Measurements from ENCODE around the gene DLG5. TPM values are rescaled to one million over a fixed set of nuclear protein-coding genes. Genes with fewer than 3 reads are reported as not detected.

The DLG5 gene
- total and polyA plus RNA-seq, 2 experiments from 2014 or later = 15.5 to 29.3 TPM

GRCh38 chr10:77892021-77892739 lies 34.4 kb downstream of the DLG5 start:
- no peak for TF ChIP-seq CTCF (IDR thresholded peaks at IDR 0.05; ENCODE audit: poor library complexity)
- no peak for TF ChIP-seq EZH2phosphoT487 (IDR thresholded peaks at IDR 0.05; ENCODE audit: low read depth, severe bottlenecking, unreplicated experiment)
- no peak for TF ChIP-seq EZH2 (IDR thresholded peaks at IDR 0.05; ENCODE audit: borderline replicate concordance)
- Histone ChIP-seq H3K27ac (no peak overlapping the region), H3K36me3 (replicated peaks; ENCODE audit: insufficient read depth, low read depth) (no peaks in the 10 kb centered on the region), H4K20me1 (ENCODE audit: insufficient read depth, poor library complexity, severe bottlenecking) (peaks cover 53% of the 10 kb centered on the region), H3K79me2 (peaks cover 86% of the 10 kb centered on the region), H3K4me1 (ENCODE audit: insufficient read depth) (peaks cover 35% of the 10 kb centered on the region), H3K27me3 (no peaks in the 10 kb centered on the region), H3K9me2 (replicated peaks; ENCODE audit: insufficient read depth) (no peaks in the 10 kb centered on the region), H3K9me3 (ENCODE audit: low read depth) (no peaks in the 10 kb centered on the region), H2AFZ (no peak overlapping the region), H3K4me3 (no peak overlapping the region), H3K4me2 (no peak overlapping the region)
- 82% methylated on average over 8 of the region's 8 CpGs for WGBS (ENCODE audit: low lambda C conversion rate, missing lambda C conversion rate)
- DNase-seq (ENCODE audit: low spot score) = no peak

GRCh38 chr10:77890097-77890496 lies 36.5 kb downstream of the DLG5 start:
- Histone ChIP-seq H3K4me1 (ENCODE audit: insufficient read depth) (peaks cover 43% of the 10 kb centered on the region), H2AFZ (no peak overlapping the region), H3K9me2 (replicated peaks; ENCODE audit: insufficient read depth) (no peaks in the 10 kb centered on the region), H4K20me1 (ENCODE audit: insufficient read depth, poor library complexity, severe bottlenecking) (peaks cover 70% of the 10 kb centered on the region), H3K36me3 (replicated peaks; ENCODE audit: insufficient read depth, low read depth) (no peaks in the 10 kb centered on the region), H3K9me3 (ENCODE audit: low read depth) (no peaks in the 10 kb centered on the region), H3K79me2 (peaks cover 86% of the 10 kb centered on the region), H3K4me3 (no peak overlapping the region), H3K27me3 (no peaks in the 10 kb centered on the region), H3K27ac (peak overlapping the region; percentile 89), H3K4me2 (no peak overlapping the region)
- no peak for DNase-seq (ENCODE audit: low spot score)
- 75% methylated on average over 7 of the region's 7 CpGs for WGBS (ENCODE audit: low lambda C conversion rate, missing lambda C conversion rate)
- TF ChIP-seq EZH2phosphoT487 (IDR thresholded peaks at IDR 0.05; ENCODE audit: low read depth, severe bottlenecking, unreplicated experiment) (no peak), CTCF (IDR thresholded peaks at IDR 0.05; ENCODE audit: poor library complexity) (peak; percentile 13)

- Histone ChIP-seq H4K20me1 (ENCODE audit: insufficient read depth, poor library complexity, severe bottlenecking) (peaks cover 70% of the 10 kb centered on the region), H3K4me2 (peak overlapping the region; percentile 26)
Measured at GRCh38 chr10:77889277-77889903, 37.2 kb downstream of the DLG5 start.

More at GRCh38 chr10:77889277-77889903, 37.2 kb downstream of the DLG5 start:
- WGBS (ENCODE audit: low lambda C conversion rate, missing lambda C conversion rate) = 39% methylated on average over 8 of the region's 8 CpGs
- Histone ChIP-seq H3K36me3 (replicated peaks; ENCODE audit: insufficient read depth, low read depth) (no peaks in the 10 kb centered on the region), H3K4me3 (no peak overlapping the region), H3K9me2 (replicated peaks; ENCODE audit: insufficient read depth) (no peaks in the 10 kb centered on the region), H3K27me3 (no peaks in the 10 kb centered on the region), H2AFZ (no peak overlapping the region), H3K9me3 (ENCODE audit: low read depth) (no peaks in the 10 kb centered on the region), H3K79me2 (peaks cover 86% of the 10 kb centered on the region), H3K27ac (peak overlapping the region; percentile 89), H3K4me1 (ENCODE audit: insufficient read depth) (peaks cover 43% of the 10 kb centered on the region)
- peak; percentile 76 for DNase-seq (ENCODE audit: low spot score)
- TF ChIP-seq EZH2phosphoT487 (IDR thresholded peaks at IDR 0.05; ENCODE audit: low read depth, severe bottlenecking, unreplicated experiment) (no peak), EZH2 (IDR thresholded peaks at IDR 0.05; ENCODE audit: borderline replicate concordance) (no peak), CTCF (IDR thresholded peaks at IDR 0.05; ENCODE audit: poor library complexity) (no peak)
